ENCODE data around the gene IPMK.

IPMK gene

DNA sequence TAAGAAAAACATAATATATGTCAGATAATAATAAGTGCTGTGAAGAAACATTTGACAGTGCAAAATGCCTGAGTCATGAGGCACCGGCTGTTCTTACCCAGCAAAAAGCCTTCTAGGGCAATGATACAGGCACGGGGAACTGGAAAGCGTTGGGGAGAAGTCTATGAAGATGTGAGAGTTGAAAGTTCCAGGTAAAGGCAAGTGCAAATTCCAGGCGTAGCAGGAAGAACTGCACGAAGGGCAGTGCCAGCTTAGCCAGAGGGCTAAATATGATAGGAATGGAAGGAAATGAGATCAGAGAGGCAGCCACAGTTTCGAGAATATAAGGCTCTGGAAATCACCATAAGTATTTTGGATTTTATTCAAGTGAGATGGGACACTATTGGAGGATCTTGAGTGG is 87.0 kb downstream of the IPMK start:
- no peaks in the 10 kb centered on the region for H3K9me3 ChIP-seq (ENCODE audit: control insufficient read depth, insufficient read depth, low read length)
- H4K20me1 ChIP-seq (ENCODE audit: control insufficient read depth, insufficient read depth, low read depth, low read length): no peaks in the 10 kb centered on the region
- no peak overlapping the region for H3K4me3 ChIP-seq (ENCODE audit: low read length)
- no peaks in the 10 kb centered on the region for H3K4me1 ChIP-seq (ENCODE audit: control insufficient read depth, low read length)
- H3K36me3 ChIP-seq (ENCODE audit: control insufficient read depth, low read length): no peaks in the 10 kb centered on the region
- no peaks in the 10 kb centered on the region for H3F3A ChIP-seq (ENCODE audit: control insufficient read depth, insufficient read depth)
- TF ChIP-seq, protein P1, sequence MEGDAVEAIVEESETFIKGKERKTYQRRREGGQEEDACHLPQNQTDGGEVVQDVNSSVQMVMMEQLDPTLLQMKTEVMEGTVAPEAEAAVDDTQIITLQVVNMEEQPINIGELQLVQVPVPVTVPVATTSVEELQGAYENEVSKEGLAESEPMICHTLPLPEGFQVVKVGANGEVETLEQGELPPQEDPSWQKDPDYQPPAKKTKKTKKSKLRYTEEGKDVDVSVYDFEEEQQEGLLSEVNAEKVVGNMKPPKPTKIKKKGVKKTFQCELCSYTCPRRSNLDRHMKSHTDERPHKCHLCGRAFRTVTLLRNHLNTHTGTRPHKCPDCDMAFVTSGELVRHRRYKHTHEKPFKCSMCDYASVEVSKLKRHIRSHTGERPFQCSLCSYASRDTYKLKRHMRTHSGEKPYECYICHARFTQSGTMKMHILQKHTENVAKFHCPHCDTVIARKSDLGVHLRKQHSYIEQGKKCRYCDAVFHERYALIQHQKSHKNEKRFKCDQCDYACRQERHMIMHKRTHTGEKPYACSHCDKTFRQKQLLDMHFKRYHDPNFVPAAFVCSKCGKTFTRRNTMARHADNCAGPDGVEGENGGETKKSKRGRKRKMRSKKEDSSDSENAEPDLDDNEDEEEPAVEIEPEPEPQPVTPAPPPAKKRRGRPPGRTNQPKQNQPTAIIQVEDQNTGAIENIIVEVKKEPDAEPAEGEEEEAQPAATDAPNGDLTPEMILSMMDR (IDR thresholded peaks at IDR 0.05; ENCODE audit: low read depth, low read length, poor library complexity, severe bottlenecking): no peak
- no peak for TF ChIP-seq EZH2phosphoT487 (IDR thresholded peaks at IDR 0.05; ENCODE audit: borderline replicate concordance, low read length)
- no peaks in the 10 kb centered on the region for H3K79me2 ChIP-seq (ENCODE audit: control insufficient read depth, low read length)
- no peaks in the 10 kb centered on the region for H3K27me3 ChIP-seq (ENCODE audit: control insufficient read depth, low read length)
- no peaks in the 10 kb centered on the region for H3K9me2 ChIP-seq (replicated peaks; ENCODE audit: control insufficient read depth, low read length)
- H3K27ac ChIP-seq (ENCODE audit: low read depth, low read length): no peak overlapping the region
- H3K4me2 ChIP-seq (ENCODE audit: low read length): no peak overlapping the region

DNA sequence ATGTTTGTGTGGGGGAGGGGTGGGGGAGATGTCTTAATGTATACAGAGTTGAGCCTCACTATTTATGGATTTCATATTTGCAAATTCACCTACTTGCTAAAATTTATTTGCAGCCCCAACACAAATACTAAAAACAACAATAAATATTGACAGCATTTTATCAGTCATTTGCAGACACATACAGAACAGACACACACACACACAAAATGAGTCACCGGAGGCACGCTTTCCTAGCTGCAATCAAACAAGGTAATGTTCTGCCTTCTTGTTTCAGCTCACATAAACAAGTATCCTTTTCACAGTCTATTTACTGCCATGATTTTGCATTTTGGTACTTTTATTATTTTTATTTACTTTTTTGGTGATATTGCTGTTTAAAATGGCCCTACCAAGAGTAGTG is 88.5 kb downstream of the IPMK start:
- H3K27ac ChIP-seq (ENCODE audit: low read depth, low read length): no peak overlapping the region
- H3K27me3 ChIP-seq (ENCODE audit: control insufficient read depth, low read length): no peaks in the 10 kb centered on the region
- no peaks in the 10 kb centered on the region for H3K36me3 ChIP-seq (ENCODE audit: control insufficient read depth, low read length)
- H3K4me3 ChIP-seq (ENCODE audit: low read length): no peak overlapping the region
- no peaks in the 10 kb centered on the region for H3K4me1 ChIP-seq (ENCODE audit: control insufficient read depth, low read length)
- no peaks in the 10 kb centered on the region for H4K20me1 ChIP-seq (ENCODE audit: control insufficient read depth, insufficient read depth, low read depth, low read length)
- H3K4me2 ChIP-seq (ENCODE audit: low read length): no peak overlapping the region
- no peaks in the 10 kb centered on the region for H3K9me2 ChIP-seq (replicated peaks; ENCODE audit: control insufficient read depth, low read length)
- no peaks in the 10 kb centered on the region for H3F3A ChIP-seq (ENCODE audit: control insufficient read depth, insufficient read depth)
- no peak for TF ChIP-seq EZH2phosphoT487 (IDR thresholded peaks at IDR 0.05; ENCODE audit: borderline replicate concordance, low read length)
- TF ChIP-seq, protein P1 (IDR thresholded peaks at IDR 0.05; ENCODE audit: low read depth, low read length, poor library complexity, severe bottlenecking): no peak
- H3K79me2 ChIP-seq (ENCODE audit: control insufficient read depth, low read length): no peaks in the 10 kb centered on the region
- no peaks in the 10 kb centered on the region for H3K9me3 ChIP-seq (ENCODE audit: control insufficient read depth, insufficient read depth, low read length)

DNA sequence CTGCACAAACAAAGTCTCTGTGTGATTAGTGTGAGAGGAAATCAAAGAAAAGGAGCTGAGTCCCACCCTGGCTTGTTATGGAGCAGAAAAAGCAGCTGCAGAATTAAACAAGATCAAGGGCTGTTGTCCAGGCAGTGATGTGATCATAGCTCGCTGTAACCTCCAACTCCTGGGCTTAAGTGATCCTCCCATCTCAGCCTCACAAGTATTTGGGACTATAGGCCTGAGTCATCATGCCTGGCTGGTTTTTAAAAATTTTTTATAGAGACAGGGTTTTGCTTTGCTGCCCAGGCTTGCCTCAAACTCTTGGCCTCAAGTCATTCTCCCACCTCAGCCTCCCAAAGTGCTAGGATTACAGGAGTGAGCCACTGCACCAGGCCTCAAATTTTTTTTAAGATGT is 88.9 kb downstream of the IPMK start:
- Histone ChIP-seq H3K27me3 (ENCODE audit: control insufficient read depth, low read length) (no peaks in the 10 kb centered on the region), H3K9me3 (ENCODE audit: control insufficient read depth, insufficient read depth, low read length) (no peaks in the 10 kb centered on the region), H3K36me3 (ENCODE audit: control insufficient read depth, low read length) (no peaks in the 10 kb centered on the region), H3K4me2 (ENCODE audit: low read length) (no peak overlapping the region), H3K79me2 (ENCODE audit: control insufficient read depth, low read length) (no peaks in the 10 kb centered on the region), H3K27ac (ENCODE audit: low read depth, low read length) (no peak overlapping the region), H3K4me3 (ENCODE audit: low read length) (no peak overlapping the region), H3K4me1 (ENCODE audit: control insufficient read depth, low read length) (no peaks in the 10 kb centered on the region), H4K20me1 (ENCODE audit: control insufficient read depth, insufficient read depth, low read depth, low read length) (no peaks in the 10 kb centered on the region), H3K9me2 (replicated peaks; ENCODE audit: control insufficient read depth, low read length) (no peaks in the 10 kb centered on the region), H3F3A (ENCODE audit: control insufficient read depth, insufficient read depth) (no peaks in the 10 kb centered on the region)
- TF ChIP-seq EZH2phosphoT487 (IDR thresholded peaks at IDR 0.05; ENCODE audit: borderline replicate concordance, low read length): no peak
- TF ChIP-seq, protein P1 (IDR thresholded peaks at IDR 0.05; ENCODE audit: low read depth, low read length, poor library complexity, severe bottlenecking): no peak

Measured in DOHH2 (cell line).